GM15510 (cell line): ENCODE measurements around the gene LYZL6.

Experiments
- POLR2A ChIP-seq: IDR thresholded peaks from 3 replicates; pipeline ENCODE4 v1.6.1; 2011; ENCODE audit warnings: borderline replicate concordance; ENCODE audit not compliant: insufficient read length; ENCODE audit errors: extremely low read depth

The LYZL6 gene

GRCh38 chr17:35965272-35965671 is 21.8 kb upstream of the LYZL6 start:
- no peak for TF ChIP-seq POLR2A

- no peak for TF ChIP-seq POLR2A
These were observed 20.1 kb upstream of the LYZL6 start for GRCh38 chr17:35963663-35964062.

GRCh38 chr17:35953720-35954119 is 10.2 kb upstream of the LYZL6 start:
- TF ChIP-seq POLR2A = no peak

- TF ChIP-seq POLR2A = no peak
These were observed 5.9 kb upstream of the LYZL6 start for GRCh38 chr17:35949401-35949800.

GRCh38 chr17:35948092-35948491 is 4.6 kb upstream of the LYZL6 start:
- no peak for TF ChIP-seq POLR2A

- TF ChIP-seq POLR2A = no peak
These were observed 3.7 kb upstream of the LYZL6 start for GRCh38 chr17:35947156-35947585.

- TF ChIP-seq POLR2A = no peak
These were observed 638 bp upstream of the LYZL6 start for GRCh38 chr17:35944151-35944550.

GRCh38 chr17:35942588-35943186 is 826 bp downstream of the LYZL6 start:
- no peak for TF ChIP-seq POLR2A

- no peak for TF ChIP-seq POLR2A
These were observed 7.5 kb downstream of the LYZL6 start for GRCh38 chr17:35936063-35936462.

GRCh38 chr17:35934760-35935159 is 8.8 kb downstream of the LYZL6 start:
- TF ChIP-seq POLR2A = no peak

- TF ChIP-seq POLR2A = no peak
These were observed 10.9 kb downstream of the LYZL6 start for GRCh38 chr17:35932586-35932985.

- no peak for TF ChIP-seq POLR2A
These were observed 11.6 kb downstream of the LYZL6 start for GRCh38 chr17:35931794-35932425.

- TF ChIP-seq POLR2A = peak; percentile 67
These were observed 13.1 kb downstream of the LYZL6 start, which contains the start of gene RDM1 for GRCh38 chr17:35930211-35931065. Gene RDM1 (minus strand): TSS chr17:35930773. CDS start chr17:35930727, 46 bp downstream.

GRCh38 chr17:35927714-35928113 is 15.8 kb downstream of the LYZL6 start:
- no peak for TF ChIP-seq POLR2A

- TF ChIP-seq POLR2A = no peak
These were observed 19.9 kb downstream of the LYZL6 start for GRCh38 chr17:35923609-35924114.
